Skeletal muscle satellite cell (primary cell): Measurements from ENCODE around the gene ZNF410.
"Not testable (repeated sequence)": the region's sequence is repeated elsewhere in the genome, so short reads cannot be mapped to it uniquely, and the experiment has no call there.

ENCODE experiments used
- H3K27me3 ChIP-seq: 2 replicates; pipeline ENCODE4 v1.7.0; 2013; ENCODE audit warnings: low read length; ENCODE audit not compliant: control insufficient read depth, insufficient read depth
- H3K36me3 ChIP-seq: 2 replicates; pipeline ENCODE4 v1.7.0; 2013; ENCODE audit warnings: mild to moderate bottlenecking, control low read depth, low read length; ENCODE audit not compliant: insufficient read depth
- H3K4me1 ChIP-seq: 2 replicates; pipeline ENCODE4 v1.7.0; 2013; ENCODE audit warnings: low read length; ENCODE audit not compliant: control insufficient read depth, insufficient read depth
- H3K4me2 ChIP-seq: 2 replicates; pipeline ENCODE4 v1.7.0; 2013; ENCODE audit warnings: mild to moderate bottlenecking, low read length
- H3K4me3 ChIP-seq: 2 replicates; pipeline ENCODE4 v1.7.0; 2013; ENCODE audit warnings: low read length
- H3K9ac ChIP-seq: 2 replicates; pipeline ENCODE4 v1.7.0; 2013; ENCODE audit warnings: mild to moderate bottlenecking, low read depth, low read length, moderate library complexity
- H3K9me3 ChIP-seq: replicated peaks from 2 replicates; pipeline ENCODE4 v1.7.0; 2013; ENCODE audit warnings: mild to moderate bottlenecking, control low read depth, low read length

The ZNF410 gene

DNA sequence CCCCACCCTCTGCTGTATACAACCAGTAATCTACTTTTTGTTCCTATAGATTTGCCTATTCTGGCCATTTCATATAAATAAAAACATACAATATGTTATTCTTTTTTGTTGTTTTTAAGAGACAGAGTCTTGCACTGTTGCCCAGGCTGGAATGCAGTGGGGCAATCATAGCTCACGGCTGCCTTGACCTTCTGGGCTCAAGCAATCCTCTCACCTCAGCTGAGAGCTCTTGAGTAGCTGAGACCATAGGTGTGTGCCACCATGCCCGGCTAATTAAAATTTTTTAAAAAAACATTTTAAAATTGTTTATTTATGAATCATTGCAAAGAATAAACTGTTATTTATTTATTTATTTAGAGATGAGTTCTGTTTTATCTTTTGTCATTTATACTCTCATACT lies 23.4 kb upstream of the ZNF410 start:
- Histone ChIP-seq H3K36me3 (peaks cover 23% of the 10 kb centered on the region), H3K9ac (no peak overlapping the region), H3K9me3 (no peaks in the 10 kb centered on the region), H3K4me1 (no peaks in the 10 kb centered on the region), H3K4me3 (no peak overlapping the region), H3K27me3 (no peaks in the 10 kb centered on the region), H3K4me2 (no peak overlapping the region)

DNA sequence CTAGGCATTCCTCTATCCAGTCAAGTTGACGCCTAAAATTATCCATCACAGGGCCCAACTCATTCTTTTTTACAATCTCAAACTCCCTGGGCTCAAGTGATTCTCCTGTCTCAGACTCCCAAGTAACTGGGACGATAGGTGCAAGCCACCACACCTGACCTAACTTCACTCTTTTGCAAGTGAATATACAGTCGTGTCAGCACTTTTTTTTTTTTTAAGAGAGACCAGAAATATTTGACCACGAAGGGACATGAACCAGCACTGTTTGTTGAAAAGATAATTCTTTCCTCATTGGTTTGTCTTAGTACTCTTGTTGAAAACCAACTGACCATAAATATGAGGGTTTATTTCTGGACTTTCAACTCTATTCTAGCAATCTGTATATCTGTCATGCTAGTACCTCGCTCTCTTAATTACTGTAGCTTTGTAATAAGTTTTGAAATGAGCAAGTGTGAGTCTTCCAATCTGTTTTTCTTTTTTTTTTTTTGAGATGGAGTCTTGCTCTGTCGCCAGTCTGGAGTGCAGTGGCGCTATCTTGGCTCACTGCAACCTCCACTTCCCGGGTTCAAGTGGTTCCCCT lies 21.0 kb upstream of the ZNF410 start:
- H3K36me3 ChIP-seq = peaks cover 23% of the 10 kb centered on the region
- no peaks in the 10 kb centered on the region for H3K9me3 ChIP-seq
- H3K4me1 ChIP-seq = no peaks in the 10 kb centered on the region
- no peak overlapping the region for H3K4me2 ChIP-seq
- H3K4me3 ChIP-seq = no peak overlapping the region
- no peak overlapping the region for H3K9ac ChIP-seq
- H3K27me3 ChIP-seq = no peaks in the 10 kb centered on the region

DNA sequence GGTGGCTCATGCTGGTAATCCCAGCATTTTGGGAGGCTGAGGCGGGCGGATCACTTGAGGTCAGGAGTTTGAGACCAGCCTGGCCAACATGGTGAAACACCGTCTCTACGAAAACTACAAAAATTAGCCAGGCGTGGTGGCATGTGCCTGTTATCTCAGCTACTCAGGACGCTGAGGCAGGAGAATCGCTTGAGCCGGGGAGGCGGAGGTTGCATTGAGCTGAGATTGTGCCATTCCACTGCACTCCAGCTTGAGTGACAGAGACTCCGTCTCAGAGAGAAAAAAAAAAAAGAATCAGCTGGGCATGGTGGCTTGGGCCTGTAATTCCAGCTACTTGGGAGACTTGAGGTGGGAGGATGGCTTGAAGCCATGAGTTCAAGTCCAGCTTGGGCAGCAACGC lies 16.9 kb upstream of the ZNF410 start:
- not testable (repeated sequence) for H3K4me1 ChIP-seq, H3K9me3 ChIP-seq, H3K9ac ChIP-seq, H3K4me2 ChIP-seq, H3K36me3 ChIP-seq, H3K4me3 ChIP-seq, H3K27me3 ChIP-seq

DNA sequence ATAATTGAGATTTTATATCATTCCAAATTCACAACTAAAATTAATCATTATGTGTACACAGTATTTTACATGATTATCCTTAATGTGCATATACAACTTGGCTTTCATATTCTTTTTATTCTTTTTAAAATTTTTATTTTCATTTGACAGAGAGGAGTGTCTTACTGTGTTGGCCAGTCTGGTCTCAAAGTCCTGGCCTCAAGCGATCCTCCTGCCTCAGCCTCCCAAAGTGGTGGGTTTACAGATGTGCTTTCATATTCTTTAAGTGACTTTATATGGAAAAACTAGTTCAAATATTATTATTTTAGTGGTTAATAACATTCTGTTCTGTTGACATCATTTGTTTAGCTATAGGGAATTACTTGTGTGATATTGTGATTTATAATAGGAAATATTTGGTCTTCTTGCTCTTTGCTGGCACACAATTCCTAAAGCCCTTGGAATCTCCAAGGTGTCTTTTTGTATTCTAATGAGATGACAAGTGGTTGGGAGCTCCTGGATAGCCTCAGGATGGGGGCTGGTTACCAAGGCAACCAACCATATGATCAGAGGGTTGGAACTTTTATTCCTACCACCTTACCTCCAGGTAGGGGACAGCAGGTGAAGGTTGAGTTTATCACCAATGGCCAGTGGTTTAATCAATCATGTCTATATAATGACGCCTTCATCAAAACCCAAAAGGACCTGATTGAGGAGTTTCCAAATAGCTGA lies 16.0 kb upstream of the ZNF410 start:
- Histone ChIP-seq H3K9me3 (no peaks in the 10 kb centered on the region), H3K4me2 (no peak overlapping the region), H3K4me3 (no peak overlapping the region), H3K36me3 (peaks cover 2% of the 10 kb centered on the region), H3K9ac (no peak overlapping the region), H3K4me1 (no peaks in the 10 kb centered on the region), H3K27me3 (no peaks in the 10 kb centered on the region)

DNA sequence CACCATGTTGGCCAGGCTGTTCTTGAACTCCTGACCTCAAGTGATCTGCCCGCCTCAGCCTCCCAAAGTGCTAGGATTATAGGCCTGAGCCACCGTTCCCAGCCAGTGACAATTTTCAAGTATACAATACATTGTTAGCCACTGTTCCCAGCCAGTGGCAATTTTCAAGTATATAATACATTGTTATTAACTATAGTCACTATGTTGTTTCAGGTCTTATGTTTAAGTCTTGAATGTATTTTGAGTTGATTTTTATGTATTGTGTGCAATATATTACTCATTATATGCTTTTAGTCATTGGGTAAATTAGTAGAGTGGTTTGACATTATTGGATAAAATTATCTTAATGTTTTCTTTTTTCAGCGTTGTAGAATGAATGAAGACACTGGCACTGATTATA lies 13.0 kb upstream of the ZNF410 start:
- no peak overlapping the region for H3K4me3 ChIP-seq
- H3K9me3 ChIP-seq = no peaks in the 10 kb centered on the region
- no peaks in the 10 kb centered on the region for H3K4me1 ChIP-seq
- H3K9ac ChIP-seq = no peak overlapping the region
- H3K36me3 ChIP-seq = no peaks in the 10 kb centered on the region
- H3K27me3 ChIP-seq = no peaks in the 10 kb centered on the region
- H3K4me2 ChIP-seq = no peak overlapping the region

DNA sequence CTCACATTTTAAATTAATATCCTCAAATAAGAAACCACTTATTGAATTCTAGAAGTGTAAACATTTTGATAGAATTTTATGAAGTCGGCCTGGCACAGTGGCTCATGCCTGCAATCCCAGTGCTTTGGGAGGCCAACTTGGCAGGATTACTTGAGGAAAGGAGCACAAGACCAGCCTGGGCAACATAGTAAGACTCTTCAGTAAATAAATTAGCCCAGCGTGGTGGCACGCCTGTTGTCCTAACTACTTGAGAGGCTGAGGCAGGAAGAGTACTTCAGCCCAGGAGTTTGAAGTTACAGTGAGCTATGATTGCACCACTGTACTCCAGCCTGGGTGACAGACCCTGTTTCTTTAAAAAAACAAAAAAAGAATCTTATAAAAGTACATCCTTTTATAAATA lies 8.9 kb upstream of the ZNF410 start:
- no peaks in the 10 kb centered on the region for H3K9me3 ChIP-seq
- H3K4me1 ChIP-seq = no peaks in the 10 kb centered on the region
- no peaks in the 10 kb centered on the region for H3K36me3 ChIP-seq
- no peak overlapping the region for H3K9ac ChIP-seq
- H3K4me2 ChIP-seq = no peak overlapping the region
- H3K4me3 ChIP-seq = no peak overlapping the region
- H3K27me3 ChIP-seq = no peaks in the 10 kb centered on the region

DNA sequence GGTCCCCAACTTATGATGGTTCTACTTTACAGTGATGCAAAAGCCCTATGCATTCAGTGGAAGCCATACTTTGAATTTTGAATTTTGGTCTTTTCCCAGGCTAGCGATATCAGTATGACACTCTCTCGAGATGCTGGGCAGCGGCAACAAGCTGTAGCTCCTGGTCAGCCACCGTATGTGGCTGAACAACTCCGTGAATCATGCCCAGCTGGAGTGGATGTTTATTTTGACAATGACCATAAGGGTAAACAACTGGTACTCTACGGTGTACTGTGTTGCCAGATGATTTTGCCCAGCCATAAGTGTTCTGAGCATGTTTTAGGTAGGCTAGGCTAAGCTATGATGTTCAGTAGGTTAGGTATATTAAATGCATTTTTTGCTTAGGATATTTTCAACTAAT lies 8.2 kb upstream of the ZNF410 start:
- no peaks in the 10 kb centered on the region for H3K4me1 ChIP-seq
- no peak overlapping the region for H3K4me3 ChIP-seq
- no peaks in the 10 kb centered on the region for H3K9me3 ChIP-seq
- no peaks in the 10 kb centered on the region for H3K36me3 ChIP-seq
- H3K4me2 ChIP-seq = no peak overlapping the region
- H3K27me3 ChIP-seq = no peaks in the 10 kb centered on the region
- no peak overlapping the region for H3K9ac ChIP-seq

DNA sequence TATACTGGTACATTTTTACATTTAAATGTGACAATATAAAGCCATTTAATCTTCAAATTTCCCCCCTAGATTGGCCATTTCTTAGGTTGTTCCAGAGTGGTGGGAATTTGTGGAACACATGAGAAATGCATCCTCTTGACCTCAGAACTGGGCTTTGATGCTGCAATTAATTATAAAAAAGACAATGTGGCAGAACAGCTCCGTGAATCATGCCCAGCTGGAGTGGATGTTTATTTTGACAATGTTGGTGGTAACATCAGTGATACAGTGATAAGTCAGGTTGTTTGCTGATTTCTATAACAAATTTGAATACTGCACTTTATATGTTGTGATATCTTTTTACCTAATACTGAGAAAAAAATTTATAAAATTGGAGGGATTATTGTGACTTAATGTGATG lies 7.6 kb upstream of the ZNF410 start:
- Histone ChIP-seq H3K9ac (no peak overlapping the region), H3K4me1 (no peaks in the 10 kb centered on the region), H3K9me3 (no peaks in the 10 kb centered on the region), H3K36me3 (no peaks in the 10 kb centered on the region), H3K27me3 (no peaks in the 10 kb centered on the region), H3K4me2 (no peak overlapping the region), H3K4me3 (no peak overlapping the region)

DNA sequence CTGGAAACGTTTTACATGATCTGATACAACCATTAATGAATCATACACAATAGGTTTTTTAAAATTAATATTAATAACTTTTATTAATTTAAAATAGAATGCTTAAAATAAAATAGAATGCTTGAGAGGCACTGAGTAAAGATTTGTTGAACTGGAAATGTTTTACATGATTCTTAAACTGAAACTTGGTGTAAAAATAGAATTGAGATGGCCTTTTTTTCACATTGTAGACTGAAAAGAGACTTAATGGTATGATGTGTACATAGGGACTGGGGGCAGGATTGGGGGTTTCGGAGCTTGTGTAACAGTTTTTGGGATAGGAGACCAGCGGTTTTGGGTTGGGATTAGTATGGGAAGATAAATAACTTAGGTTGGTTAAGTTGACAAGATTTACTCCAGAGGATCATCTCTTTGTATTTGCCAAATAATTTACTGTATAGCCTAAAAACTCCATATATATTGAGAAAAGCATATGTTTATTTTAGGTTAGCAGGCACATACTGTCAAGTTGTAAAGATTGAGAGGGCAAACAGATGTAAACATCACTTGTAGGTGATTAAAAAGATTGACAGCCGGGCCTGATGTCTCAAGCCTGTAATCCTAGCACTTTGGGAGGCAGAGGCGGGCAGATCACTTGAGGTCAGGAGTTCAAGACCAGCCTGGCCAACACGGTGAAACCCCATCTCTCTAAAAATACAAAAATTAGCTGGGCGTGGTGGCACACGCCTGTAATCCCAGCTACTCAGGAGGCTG lies 2.0 kb upstream of the ZNF410 start:
- peaks cover 23% of the 10 kb centered on the region for H3K4me1 ChIP-seq
- no peaks in the 10 kb centered on the region for H3K36me3 ChIP-seq
- H3K9me3 ChIP-seq = no peaks in the 10 kb centered on the region
- H3K4me3 ChIP-seq = no peak overlapping the region
- H3K4me2 ChIP-seq = no peak overlapping the region
- no peaks in the 10 kb centered on the region for H3K27me3 ChIP-seq
- H3K9ac ChIP-seq = no peak overlapping the region

DNA sequence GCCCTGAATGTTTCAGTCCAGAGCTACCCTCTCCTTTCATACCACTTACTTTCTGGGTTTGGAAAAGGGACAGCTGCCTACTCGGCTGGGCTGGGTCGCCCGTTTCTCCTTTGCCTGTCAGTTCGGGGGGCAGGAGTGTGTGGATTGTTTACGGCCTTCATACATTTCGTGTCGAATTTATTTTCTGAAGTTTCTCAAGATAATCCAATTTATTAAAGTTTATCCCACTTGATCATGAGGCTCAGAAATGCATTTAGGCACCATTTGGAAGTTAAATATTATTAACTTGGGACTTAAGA lies 608 bp downstream of the ZNF410 start:
- peak overlapping the region; percentile 99 for H3K9ac ChIP-seq
- peak overlapping the region; percentile 79 for H3K4me2 ChIP-seq
- H3K36me3 ChIP-seq = no peaks in the 10 kb centered on the region
- no peaks in the 10 kb centered on the region for H3K9me3 ChIP-seq
- H3K27me3 ChIP-seq = no peaks in the 10 kb centered on the region
- H3K4me3 ChIP-seq = peak overlapping the region; percentile 78
- H3K4me1 ChIP-seq = peaks cover 23% of the 10 kb centered on the region

DNA sequence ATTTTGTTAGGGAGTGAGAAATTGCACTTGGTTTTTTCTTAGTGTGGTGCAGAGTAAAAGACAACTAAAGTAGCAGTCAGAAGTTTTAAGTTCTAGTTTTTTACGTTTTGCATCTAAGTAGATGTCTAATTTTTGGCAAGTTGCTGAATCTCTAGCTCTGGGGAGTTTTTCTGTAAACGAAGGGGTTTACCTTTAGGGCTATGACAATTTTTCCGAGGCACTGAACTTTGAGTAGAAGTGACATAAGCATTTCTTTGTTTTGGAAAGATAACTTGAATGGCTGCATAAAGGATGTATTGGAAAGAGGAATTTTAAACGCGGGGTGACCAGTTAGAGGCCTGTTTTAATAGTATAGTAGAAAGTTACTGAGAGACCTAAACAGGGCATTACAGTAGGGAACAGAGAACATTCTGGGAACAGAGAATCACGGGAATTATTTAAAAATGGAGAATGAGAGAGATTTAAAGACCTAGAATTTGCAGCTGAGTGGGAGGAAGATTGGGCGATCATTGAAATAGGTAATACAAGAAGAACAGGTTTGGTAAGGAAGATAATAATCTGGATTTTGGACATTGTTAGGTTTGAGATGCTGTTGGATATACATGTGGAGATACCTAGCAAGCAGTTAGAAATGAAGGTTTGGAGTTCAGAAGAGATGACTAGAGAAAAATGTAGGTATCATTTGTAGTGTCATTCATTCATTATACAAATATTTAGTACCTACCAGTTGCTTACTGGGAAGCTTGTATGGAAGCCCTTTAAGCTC lies 1.2 kb downstream of the ZNF410 start:
- no peaks in the 10 kb centered on the region for H3K36me3 ChIP-seq
- no peaks in the 10 kb centered on the region for H3K9me3 ChIP-seq
- no peaks in the 10 kb centered on the region for H3K27me3 ChIP-seq
- peak overlapping the region; percentile 79 for H3K4me2 ChIP-seq
- H3K4me3 ChIP-seq = peak overlapping the region; percentile 78
- H3K4me1 ChIP-seq = peaks cover 23% of the 10 kb centered on the region
- peak overlapping the region; percentile 99 for H3K9ac ChIP-seq
